ENCODE measurements around the gene IP6K2. TPM values are rescaled to one million over a fixed set of nuclear protein-coding genes. Genes with fewer than 3 reads are reported as not detected.

Gene IP6K2

DNA sequence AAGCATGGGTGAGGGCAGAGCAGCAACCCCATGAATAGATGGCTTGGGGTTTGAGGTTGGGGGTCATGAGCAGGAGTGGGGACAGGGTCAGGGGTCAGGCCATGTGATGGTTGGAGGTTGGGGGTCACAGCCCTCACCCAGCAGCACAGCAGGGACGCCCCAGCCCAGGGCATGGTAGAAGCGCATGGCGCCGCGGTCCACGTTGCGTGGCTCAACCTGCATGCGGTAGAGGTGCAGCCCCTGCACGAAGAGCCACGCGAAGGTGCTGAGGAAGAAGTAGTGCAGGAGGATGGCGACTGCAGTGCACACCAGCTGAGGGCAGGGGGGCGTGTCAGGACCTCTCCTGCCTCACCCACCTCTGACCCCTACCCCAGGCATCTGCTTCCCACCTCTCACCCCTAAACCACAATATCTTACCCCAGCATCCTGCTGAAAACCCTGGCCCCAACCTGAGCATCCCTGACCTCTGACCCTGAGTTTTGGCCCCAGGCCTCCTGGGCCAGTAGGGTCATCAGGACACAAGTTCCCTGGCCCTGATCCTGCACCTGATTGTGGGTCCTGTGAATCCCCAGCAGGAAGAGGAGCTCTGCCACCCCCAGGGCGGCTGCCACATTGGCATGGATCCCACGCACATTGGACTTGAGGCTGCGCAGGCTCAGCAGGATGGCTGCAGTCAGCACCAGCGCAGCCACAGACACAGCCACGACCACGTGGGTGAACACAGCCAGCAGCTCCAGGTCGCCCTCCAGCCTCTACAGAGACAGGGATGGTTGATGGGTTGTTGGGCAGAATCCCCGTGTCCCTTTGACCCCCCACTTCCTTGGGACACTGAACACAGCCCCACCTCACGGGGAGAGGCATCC lies 71.9 kb downstream of the IP6K2 start:
- H3K9me3 ChIP-seq (replicated peaks; ENCODE audit: low read length) = no peaks in the 10 kb centered on the region
- H3K36me3 ChIP-seq (ENCODE audit: insufficient read depth, low read length) = no peaks in the 10 kb centered on the region
- no peaks in the 10 kb centered on the region for H3K4me1 ChIP-seq (ENCODE audit: control insufficient read depth, insufficient read depth, low read length)
- H3K9ac ChIP-seq (ENCODE audit: low read depth, low read length) = no peak overlapping the region
- no peak overlapping the region for H3K4me3 ChIP-seq (ENCODE audit: low read length)
- no peak overlapping the region for H3K4me2 ChIP-seq (ENCODE audit: low read length)
- no peaks in the 10 kb centered on the region for H3K27me3 ChIP-seq (ENCODE audit: control insufficient read depth, insufficient read depth, low read length)

DNA sequence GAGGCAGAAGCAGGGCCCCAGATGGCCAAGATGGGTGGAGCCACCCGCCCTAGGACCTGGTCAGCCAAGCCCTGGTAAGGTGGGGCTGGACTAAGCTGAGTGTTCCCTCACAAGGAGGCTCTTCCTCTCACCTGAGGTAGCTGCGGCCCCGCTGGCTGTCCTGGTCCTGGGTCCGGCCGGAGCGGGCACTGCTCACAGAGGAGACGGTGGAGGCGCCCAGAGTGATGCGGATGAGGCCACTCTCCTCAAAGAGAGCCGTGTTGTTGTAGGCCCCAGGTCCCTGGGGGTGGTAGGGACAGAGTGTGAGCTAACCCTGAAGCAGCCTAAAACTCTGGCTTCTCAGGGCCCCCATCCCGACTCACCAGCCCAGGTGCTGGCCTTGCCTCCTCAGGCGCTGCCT lies 74.4 kb downstream of the IP6K2 start:
- H3K27me3 ChIP-seq (ENCODE audit: control insufficient read depth, insufficient read depth, low read length) = no peaks in the 10 kb centered on the region
- H3K4me1 ChIP-seq (ENCODE audit: control insufficient read depth, insufficient read depth, low read length) = no peaks in the 10 kb centered on the region
- H3K4me2 ChIP-seq (ENCODE audit: low read length) = no peak overlapping the region
- H3K36me3 ChIP-seq (ENCODE audit: insufficient read depth, low read length) = no peaks in the 10 kb centered on the region
- no peaks in the 10 kb centered on the region for H3K9me3 ChIP-seq (replicated peaks; ENCODE audit: low read length)
- H3K4me3 ChIP-seq (ENCODE audit: low read length) = no peak overlapping the region
- H3K9ac ChIP-seq (ENCODE audit: low read depth, low read length) = no peak overlapping the region

DNA sequence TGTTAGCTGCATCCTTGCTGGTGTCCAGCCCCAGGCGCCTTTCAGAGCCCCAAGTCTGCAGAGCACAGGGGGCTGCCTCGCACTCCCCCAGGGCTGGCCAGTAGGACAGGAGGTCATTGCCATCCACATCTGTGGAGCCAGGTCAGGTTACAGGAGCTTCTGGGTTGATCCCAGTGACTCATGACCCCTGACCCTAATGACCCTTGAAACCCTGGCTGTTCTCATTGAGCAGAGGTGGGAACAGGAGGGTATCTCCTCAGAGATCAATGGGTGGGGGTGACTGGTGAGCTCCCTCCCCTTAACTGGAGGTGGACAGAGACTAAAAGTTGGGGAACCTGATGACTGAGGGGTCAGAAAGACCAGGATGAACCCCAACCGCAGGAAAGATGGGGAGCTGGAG lies 75.6 kb downstream of the IP6K2 start:
- H3K4me2 ChIP-seq (ENCODE audit: low read length) = no peak overlapping the region
- no peak overlapping the region for H3K9ac ChIP-seq (ENCODE audit: low read depth, low read length)
- no peaks in the 10 kb centered on the region for H3K9me3 ChIP-seq (replicated peaks; ENCODE audit: low read length)
- H3K27me3 ChIP-seq (ENCODE audit: control insufficient read depth, insufficient read depth, low read length) = no peaks in the 10 kb centered on the region
- H3K4me1 ChIP-seq (ENCODE audit: control insufficient read depth, insufficient read depth, low read length) = peaks cover 4% of the 10 kb centered on the region
- no peaks in the 10 kb centered on the region for H3K36me3 ChIP-seq (ENCODE audit: insufficient read depth, low read length)
- H3K4me3 ChIP-seq (ENCODE audit: low read length) = no peak overlapping the region

DNA sequence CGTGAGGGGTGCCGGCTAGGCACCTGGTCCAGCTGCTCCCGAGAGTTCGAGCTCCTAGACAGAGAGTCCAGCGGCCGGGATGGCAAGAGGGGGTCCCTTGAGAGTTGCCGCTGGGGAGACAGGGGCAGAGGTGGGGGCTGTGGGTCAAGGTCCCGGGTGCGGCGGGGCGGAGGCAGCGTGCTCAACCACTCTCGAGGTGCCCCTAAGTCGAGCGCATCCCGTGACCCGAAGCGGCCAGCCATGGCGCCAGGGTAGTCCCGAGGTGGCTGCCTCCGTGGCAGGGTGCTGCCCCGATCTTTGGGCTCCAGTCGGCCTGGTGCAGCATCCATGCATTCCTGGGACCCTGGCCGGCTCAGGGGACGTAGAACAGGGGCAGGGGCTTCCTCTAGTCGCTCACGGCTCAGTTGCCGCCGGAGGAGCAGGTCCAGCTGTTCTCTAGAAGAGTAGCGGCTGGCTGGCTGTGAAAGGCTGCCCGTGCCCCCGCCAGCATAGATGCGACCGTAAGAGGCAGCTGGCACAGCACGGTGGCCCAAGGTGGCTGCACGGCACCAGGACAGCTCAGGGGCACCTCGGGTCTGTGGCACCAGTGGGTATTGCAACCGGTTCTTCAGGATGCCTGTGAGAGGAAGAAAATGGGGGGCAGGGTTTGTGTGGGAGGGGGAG lies 76.9 kb downstream of the IP6K2 start:
- no peaks in the 10 kb centered on the region for H3K36me3 ChIP-seq (ENCODE audit: insufficient read depth, low read length)
- H3K4me3 ChIP-seq (ENCODE audit: low read length) = no peak overlapping the region
- peaks cover 9% of the 10 kb centered on the region for H3K4me1 ChIP-seq (ENCODE audit: control insufficient read depth, insufficient read depth, low read length)
- no peak overlapping the region for H3K4me2 ChIP-seq (ENCODE audit: low read length)
- no peaks in the 10 kb centered on the region for H3K27me3 ChIP-seq (ENCODE audit: control insufficient read depth, insufficient read depth, low read length)
- no peaks in the 10 kb centered on the region for H3K9me3 ChIP-seq (replicated peaks; ENCODE audit: low read length)
- no peak overlapping the region for H3K9ac ChIP-seq (ENCODE audit: low read depth, low read length)

Small RNA genes lying within 50 kb of the gene (small RNA-seq; reads per million reads assigned to genes)
- gene AC141002.1 = not detected

All from skeletal muscle satellite cell (primary cell).